ENCODE results near the gene DNAJA1.
A peak's percentile ranks its signal among the peaks of the same experiment; 100 is the strongest.

DNAJA1 gene

GRCh38 chr9:33013962-33014664 lies 11.0 kb upstream of the DNAJA1 start:
- H3K27me3 ChIP-seq (ENCODE audit: control insufficient read depth in 1 of 2, insufficient read depth in 2 of 2, low read length in 2 of 2): no peaks in the 10 kb centered on the region
- H3K9me3 ChIP-seq (ENCODE audit: low read length): no peaks in the 10 kb centered on the region
- H3K4me1 ChIP-seq (ENCODE audit: insufficient read depth, low read length): no peaks in the 10 kb centered on the region
- H3K4me3 ChIP-seq (ENCODE audit: low read depth in 1 of 2, low read length in 2 of 2): no peak overlapping the region
- H3K27ac ChIP-seq (ENCODE audit: low read depth, low read length): no peak overlapping the region
- H3K36me3 ChIP-seq (ENCODE audit: insufficient read depth, low read length): no peaks in the 10 kb centered on the region
- no peak overlapping the region for H3K9ac ChIP-seq (ENCODE audit: low read length)

- H3K9ac ChIP-seq (ENCODE audit: low read length): no peak overlapping the region
- H3K4me3 ChIP-seq (ENCODE audit: low read depth in 1 of 2, low read length in 2 of 2): no peak overlapping the region
- no peak overlapping the region for H3K27ac ChIP-seq (ENCODE audit: low read depth, low read length)
- no peaks in the 10 kb centered on the region for H3K27me3 ChIP-seq (ENCODE audit: control insufficient read depth in 1 of 2, insufficient read depth in 2 of 2, low read length in 2 of 2)
- H3K4me1 ChIP-seq (ENCODE audit: insufficient read depth, low read length): no peaks in the 10 kb centered on the region
- no peaks in the 10 kb centered on the region for H3K9me3 ChIP-seq (ENCODE audit: low read length)
- no peaks in the 10 kb centered on the region for H3K36me3 ChIP-seq (ENCODE audit: insufficient read depth, low read length)
Measured at GRCh38 chr9:33014665-33015014, 10.4 kb upstream of the DNAJA1 start.

- no peak overlapping the region for H3K9ac ChIP-seq (ENCODE audit: low read length)
- H3K27ac ChIP-seq (ENCODE audit: low read depth, low read length): no peak overlapping the region
- H3K4me3 ChIP-seq (ENCODE audit: low read depth in 1 of 2, low read length in 2 of 2): no peak overlapping the region
- no peaks in the 10 kb centered on the region for H3K9me3 ChIP-seq (ENCODE audit: low read length)
- peaks cover 3% of the 10 kb centered on the region for H3K4me1 ChIP-seq (ENCODE audit: insufficient read depth, low read length)
- no peaks in the 10 kb centered on the region for H3K27me3 ChIP-seq (ENCODE audit: control insufficient read depth in 1 of 2, insufficient read depth in 2 of 2, low read length in 2 of 2)
- no peaks in the 10 kb centered on the region for H3K36me3 ChIP-seq (ENCODE audit: insufficient read depth, low read length)
Measured at GRCh38 chr9:33017283-33018041, 7.6 kb upstream of the DNAJA1 start.

- Histone ChIP-seq H3K4me1 (ENCODE audit: insufficient read depth, low read length) (peaks cover 20% of the 10 kb centered on the region), H3K9me3 (ENCODE audit: low read length) (no peaks in the 10 kb centered on the region), H3K36me3 (ENCODE audit: insufficient read depth, low read length) (no peaks in the 10 kb centered on the region)
Measured at GRCh38 chr9:33019797-33020196, 5.3 kb upstream of the DNAJA1 start.

GRCh38 chr9:33022303-33022702 lies 2.8 kb upstream of the DNAJA1 start:
- Histone ChIP-seq H3K4me3 (ENCODE audit: low read depth in 1 of 2, low read length in 2 of 2) (no peak overlapping the region), H3K9me3 (ENCODE audit: low read length) (no peaks in the 10 kb centered on the region), H3K9ac (ENCODE audit: low read length) (no peak overlapping the region), H3K27me3 (ENCODE audit: control insufficient read depth in 1 of 2, insufficient read depth in 2 of 2, low read length in 2 of 2) (no peaks in the 10 kb centered on the region), H3K27ac (ENCODE audit: low read depth, low read length) (no peak overlapping the region), H3K4me1 (ENCODE audit: insufficient read depth, low read length) (peaks cover 31% of the 10 kb centered on the region), H3K36me3 (ENCODE audit: insufficient read depth, low read length) (no peaks in the 10 kb centered on the region)

More at GRCh38 chr9:33019797-33020196, 5.3 kb upstream of the DNAJA1 start:
- Histone ChIP-seq H3K4me3 (ENCODE audit: low read depth in 1 of 2, low read length in 2 of 2) (no peak overlapping the region), H3K27ac (ENCODE audit: low read depth, low read length) (no peak overlapping the region), H3K9ac (ENCODE audit: low read length) (no peak overlapping the region), H3K27me3 (ENCODE audit: control insufficient read depth in 1 of 2, insufficient read depth in 2 of 2, low read length in 2 of 2) (no peaks in the 10 kb centered on the region)

GRCh38 chr9:33022755-33023154 lies 2.3 kb upstream of the DNAJA1 start:
- H3K9ac ChIP-seq (ENCODE audit: low read length): no peak overlapping the region

DNA sequence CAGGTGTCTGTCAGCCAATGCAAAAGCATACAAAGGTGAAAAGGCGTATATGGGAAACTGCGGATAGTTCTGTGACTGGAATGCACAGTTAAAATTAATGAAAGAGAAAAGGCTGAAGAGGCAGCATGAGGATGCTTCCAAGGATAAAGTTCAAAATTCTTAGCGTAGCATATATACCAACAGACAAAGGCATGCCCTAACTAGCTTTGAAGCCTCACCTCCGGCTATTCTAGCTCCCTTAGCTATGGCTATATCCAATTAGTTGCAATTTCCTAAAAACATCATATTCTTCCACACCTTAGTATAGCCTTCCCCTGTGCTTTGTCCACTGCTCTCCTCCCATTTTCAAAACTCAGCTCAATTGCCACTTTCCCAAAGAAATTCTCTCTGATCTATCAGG lies 1.4 kb upstream of the DNAJA1 start:
- Histone ChIP-seq H3K27me3 (ENCODE audit: control insufficient read depth in 1 of 2, insufficient read depth in 2 of 2, low read length in 2 of 2) (no peaks in the 10 kb centered on the region), H3K9me3 (ENCODE audit: low read length) (no peaks in the 10 kb centered on the region), H3K4me3 (ENCODE audit: low read depth in 1 of 2, low read length in 2 of 2) (peak overlapping the region in 1 of 2 donors; percentile 79), H3K27ac (ENCODE audit: low read depth, low read length) (peak overlapping the region; percentile 100), H3K9ac (ENCODE audit: low read length) (peak overlapping the region; percentile 89), H3K4me1 (ENCODE audit: insufficient read depth, low read length) (peaks cover 44% of the 10 kb centered on the region), H3K36me3 (ENCODE audit: insufficient read depth, low read length) (peaks cover 7% of the 10 kb centered on the region)

More at GRCh38 chr9:33022755-33023154, 2.3 kb upstream of the DNAJA1 start:
- Histone ChIP-seq H3K4me3 (ENCODE audit: low read depth in 1 of 2, low read length in 2 of 2) (no peak overlapping the region), H3K9me3 (ENCODE audit: low read length) (no peaks in the 10 kb centered on the region), H3K27me3 (ENCODE audit: control insufficient read depth in 1 of 2, insufficient read depth in 2 of 2, low read length in 2 of 2) (no peaks in the 10 kb centered on the region), H3K27ac (ENCODE audit: low read depth, low read length) (no peak overlapping the region), H3K4me1 (ENCODE audit: insufficient read depth, low read length) (peaks cover 35% of the 10 kb centered on the region), H3K36me3 (ENCODE audit: insufficient read depth, low read length) (no peaks in the 10 kb centered on the region)

GRCh38 chr9:33024126-33024965 lies 727 bp upstream of the DNAJA1 start:
- Histone ChIP-seq H3K4me1 (ENCODE audit: insufficient read depth, low read length) (peaks cover 51% of the 10 kb centered on the region), H3K27me3 (ENCODE audit: control insufficient read depth in 1 of 2, insufficient read depth in 2 of 2, low read length in 2 of 2) (no peaks in the 10 kb centered on the region), H3K9me3 (ENCODE audit: low read length) (no peaks in the 10 kb centered on the region), H3K9ac (ENCODE audit: low read length) (peak overlapping the region; percentile 89), H3K27ac (ENCODE audit: low read depth, low read length) (peak overlapping the region; percentile 100), H3K36me3 (ENCODE audit: insufficient read depth, low read length) (peaks cover 14% of the 10 kb centered on the region), H3K4me3 (ENCODE audit: low read depth in 1 of 2, low read length in 2 of 2) (peak overlapping the region; percentile 79 to 98)

- H3K4me1 ChIP-seq (ENCODE audit: insufficient read depth, low read length): peaks cover 58% of the 10 kb centered on the region
- peaks cover 23% of the 10 kb centered on the region for H3K36me3 ChIP-seq (ENCODE audit: insufficient read depth, low read length)
- no peaks in the 10 kb centered on the region for H3K9me3 ChIP-seq (ENCODE audit: low read length)
Measured at GRCh38 chr9:33025572-33026342, 684 bp downstream of the DNAJA1 start.

GRCh38 chr9:33029231-33029786 lies 4.2 kb downstream of the DNAJA1 start:
- Histone ChIP-seq H3K4me3 (ENCODE audit: low read depth in 1 of 2, low read length in 2 of 2) (no peak overlapping the region), H3K36me3 (ENCODE audit: insufficient read depth, low read length) (peaks cover 51% of the 10 kb centered on the region), H3K27me3 (ENCODE audit: control insufficient read depth in 1 of 2, insufficient read depth in 2 of 2, low read length in 2 of 2) (no peaks in the 10 kb centered on the region), H3K9ac (ENCODE audit: low read length) (no peak overlapping the region), H3K27ac (ENCODE audit: low read depth, low read length) (no peak overlapping the region), H3K4me1 (ENCODE audit: insufficient read depth, low read length) (peaks cover 43% of the 10 kb centered on the region), H3K9me3 (ENCODE audit: low read length) (no peaks in the 10 kb centered on the region)

More at GRCh38 chr9:33025572-33026342, 684 bp downstream of the DNAJA1 start:
- H3K4me3 ChIP-seq (ENCODE audit: low read depth in 1 of 2, low read length in 2 of 2): peak overlapping the region; percentile 79 to 98
- peak overlapping the region; percentile 100 for H3K27ac ChIP-seq (ENCODE audit: low read depth, low read length)
- peak overlapping the region; percentile 75 for H3K9ac ChIP-seq (ENCODE audit: low read length)
- no peaks in the 10 kb centered on the region for H3K27me3 ChIP-seq (ENCODE audit: control insufficient read depth in 1 of 2, insufficient read depth in 2 of 2, low read length in 2 of 2)

All from muscle layer of colon (tissue), 2 donors.